ENCODE results near the gene ANGPT4.

Gene ANGPT4

DNA sequence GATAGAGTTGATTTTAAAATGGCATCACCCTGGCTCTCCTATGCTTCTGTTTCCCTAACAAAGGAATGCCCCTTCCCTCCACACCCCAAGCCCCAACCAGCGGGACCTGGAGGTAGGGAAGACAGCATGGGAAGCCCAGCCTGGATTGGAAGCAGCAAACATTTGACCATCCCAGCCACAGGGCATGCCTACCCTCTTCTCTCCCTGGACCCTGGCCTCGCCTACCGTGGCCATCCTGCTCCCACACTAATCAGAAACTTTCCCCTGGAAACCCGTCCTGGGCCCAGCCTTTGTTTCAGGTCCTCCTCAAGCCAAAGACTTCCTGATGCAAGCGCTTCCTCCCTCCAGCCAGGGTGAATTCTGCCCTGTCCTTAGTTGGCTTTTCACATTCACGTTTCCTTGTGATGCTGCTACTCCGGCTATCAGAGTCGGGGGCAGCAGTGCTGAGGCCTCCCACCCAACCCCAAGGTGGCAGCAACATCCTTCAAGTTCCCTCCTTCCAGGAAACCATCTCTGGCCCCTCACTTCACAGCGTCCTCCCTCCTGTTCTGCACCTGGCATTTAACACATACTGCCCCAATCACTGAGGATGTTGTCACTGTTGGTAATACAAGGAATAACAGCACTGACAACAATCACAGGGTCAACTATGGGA is 18.2 kb upstream of the ANGPT4 start:
- no peak for FAIRE-seq

DNA sequence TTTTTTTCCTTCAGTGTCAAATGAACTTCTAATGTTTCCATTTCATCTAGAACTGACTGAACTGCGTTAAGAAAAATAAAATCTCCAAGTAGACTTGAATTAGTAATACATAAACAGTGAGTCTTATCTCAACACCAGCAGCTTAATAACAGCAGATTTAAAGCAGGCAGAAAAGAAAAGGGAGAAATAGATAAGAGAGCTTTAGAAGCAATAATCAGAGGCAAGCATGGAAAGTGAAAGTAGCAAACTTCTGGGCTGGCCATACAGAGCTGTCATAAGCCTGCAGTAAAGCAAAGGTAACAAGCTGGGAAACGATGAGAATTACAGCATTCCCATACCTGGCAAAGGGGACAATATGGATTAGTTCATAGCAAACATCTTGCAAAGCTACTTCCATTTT is 16.9 kb upstream of the ANGPT4 start:
- FAIRE-seq, result no peak

- FAIRE-seq, result no peak
Observed at GRCh38 chr20:931401-931800, 15.3 kb upstream of the ANGPT4 start.

DNA sequence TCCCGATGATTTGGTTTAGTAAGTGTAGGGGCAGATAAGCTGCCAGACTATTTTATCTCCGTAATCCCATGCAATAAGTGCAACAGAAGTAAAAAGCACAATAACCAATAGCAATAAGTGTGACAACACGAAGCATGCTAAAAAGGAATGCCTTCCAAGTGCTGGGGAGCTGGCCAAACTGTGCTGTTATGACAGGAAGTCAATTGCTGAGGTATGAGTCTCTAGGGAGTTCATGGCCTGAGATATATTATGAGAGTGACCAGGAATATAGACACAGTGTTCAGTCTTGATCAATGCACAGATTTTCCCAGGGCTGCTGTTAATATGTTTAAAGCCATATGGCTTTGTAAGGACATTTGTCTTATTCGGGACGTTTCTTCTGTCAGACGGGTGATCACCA is 10.5 kb upstream of the ANGPT4 start:
- no peak for FAIRE-seq

GRCh38 chr20:925516-925915 is 9.4 kb upstream of the ANGPT4 start:
- FAIRE-seq, result no peak

- FAIRE-seq, result no peak
Observed at GRCh38 chr20:924639-925038, 8.5 kb upstream of the ANGPT4 start.

DNA sequence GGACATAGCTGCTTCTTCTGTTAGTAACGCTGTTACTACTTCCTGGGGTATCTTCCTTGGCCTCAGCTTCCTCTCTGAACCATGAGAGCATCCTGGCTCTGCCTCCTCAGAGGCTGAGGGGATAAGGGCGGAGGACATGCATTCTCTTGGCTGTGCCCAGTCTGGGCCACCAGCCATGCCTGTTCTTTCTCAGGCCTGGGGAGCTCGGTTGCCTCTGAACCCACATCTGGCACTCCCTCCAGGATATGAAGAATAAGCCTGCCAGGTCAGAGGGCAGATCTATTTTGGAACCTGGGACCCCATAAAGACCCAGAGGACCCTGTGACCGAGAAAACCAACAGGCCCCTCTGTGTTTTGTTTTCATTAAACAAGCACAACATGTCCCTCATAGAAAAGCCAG is 6.6 kb upstream of the ANGPT4 start:
- no peak for FAIRE-seq

DNA sequence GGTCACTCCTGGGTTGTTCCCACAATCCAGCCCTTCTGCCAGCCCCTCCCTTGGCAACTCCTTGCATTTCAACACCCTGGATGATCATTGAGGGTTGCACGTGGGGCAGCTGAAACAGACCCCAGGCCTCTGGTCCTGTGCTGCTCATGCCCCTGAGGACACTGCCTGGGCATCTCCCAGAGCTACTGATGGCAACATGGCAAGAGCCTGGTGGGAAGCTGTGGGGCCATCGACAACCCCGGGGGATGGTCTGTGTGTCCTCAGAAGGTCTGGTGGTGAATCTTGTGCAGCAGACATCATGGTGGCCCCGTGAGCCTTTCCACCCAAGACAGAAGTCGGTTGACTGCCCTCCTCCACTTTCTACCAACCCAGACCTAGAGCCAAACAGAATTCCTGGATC is 4.9 kb upstream of the ANGPT4 start:
- no peak for FAIRE-seq

- no peak for FAIRE-seq
Observed at GRCh38 chr20:920311-920710, 4.2 kb upstream of the ANGPT4 start.

- no peak for FAIRE-seq
Observed at GRCh38 chr20:919491-919916, 3.4 kb upstream of the ANGPT4 start.

GRCh38 chr20:917416-917815 is 1.3 kb upstream of the ANGPT4 start:
- FAIRE-seq, result no peak

DNA sequence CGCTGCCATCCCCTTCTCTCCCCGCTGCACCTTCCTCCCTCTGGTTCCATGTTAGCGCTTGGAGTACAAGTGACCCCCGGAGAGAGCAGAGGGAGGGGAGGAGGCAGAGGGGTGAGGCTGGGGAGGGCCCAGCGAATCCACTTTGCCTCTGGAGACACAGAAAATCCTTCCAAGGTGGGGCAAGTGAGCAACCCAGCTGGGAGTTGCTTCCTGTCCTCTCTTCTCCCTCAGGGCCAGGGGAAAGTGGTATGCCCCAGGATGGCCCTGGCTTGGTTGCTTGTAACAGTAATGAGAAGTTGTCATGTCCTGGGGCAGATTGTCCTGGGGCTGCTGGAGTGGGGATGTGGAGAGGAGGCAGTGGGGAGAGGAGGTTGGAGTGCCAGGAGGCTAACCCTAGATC is 691 bp upstream of the ANGPT4 start:
- no peak for FAIRE-seq

- no peak for FAIRE-seq
Observed at GRCh38 chr20:914727-915498, 1.2 kb downstream of the ANGPT4 start.

DNA sequence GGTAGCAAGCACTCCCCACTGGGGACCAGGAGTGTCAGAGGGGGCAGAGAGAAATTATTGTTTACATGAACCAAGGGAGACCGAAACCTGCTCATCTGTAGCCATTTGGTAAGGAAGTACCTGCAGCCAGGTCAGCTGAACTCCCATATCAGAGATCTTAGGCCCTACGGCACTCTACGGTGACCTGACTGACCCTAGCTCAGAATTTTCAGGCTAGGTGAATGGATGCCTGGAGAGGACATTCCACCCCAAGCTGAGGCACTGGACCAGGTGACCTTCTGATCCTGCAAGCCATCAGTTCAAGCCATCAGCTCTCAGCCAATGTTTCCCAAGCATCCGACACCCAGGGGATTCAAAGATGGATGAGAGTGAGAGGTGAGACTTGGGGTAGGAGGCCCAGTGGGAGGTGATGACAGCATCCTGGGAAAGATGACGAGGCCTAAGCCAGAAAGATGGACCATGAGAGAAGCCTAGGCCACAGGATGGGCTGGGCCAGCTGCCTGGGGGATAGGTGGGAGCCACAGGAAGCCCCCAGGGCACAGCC is 2.8 kb downstream of the ANGPT4 start:
- FAIRE-seq, result no peak

DNA sequence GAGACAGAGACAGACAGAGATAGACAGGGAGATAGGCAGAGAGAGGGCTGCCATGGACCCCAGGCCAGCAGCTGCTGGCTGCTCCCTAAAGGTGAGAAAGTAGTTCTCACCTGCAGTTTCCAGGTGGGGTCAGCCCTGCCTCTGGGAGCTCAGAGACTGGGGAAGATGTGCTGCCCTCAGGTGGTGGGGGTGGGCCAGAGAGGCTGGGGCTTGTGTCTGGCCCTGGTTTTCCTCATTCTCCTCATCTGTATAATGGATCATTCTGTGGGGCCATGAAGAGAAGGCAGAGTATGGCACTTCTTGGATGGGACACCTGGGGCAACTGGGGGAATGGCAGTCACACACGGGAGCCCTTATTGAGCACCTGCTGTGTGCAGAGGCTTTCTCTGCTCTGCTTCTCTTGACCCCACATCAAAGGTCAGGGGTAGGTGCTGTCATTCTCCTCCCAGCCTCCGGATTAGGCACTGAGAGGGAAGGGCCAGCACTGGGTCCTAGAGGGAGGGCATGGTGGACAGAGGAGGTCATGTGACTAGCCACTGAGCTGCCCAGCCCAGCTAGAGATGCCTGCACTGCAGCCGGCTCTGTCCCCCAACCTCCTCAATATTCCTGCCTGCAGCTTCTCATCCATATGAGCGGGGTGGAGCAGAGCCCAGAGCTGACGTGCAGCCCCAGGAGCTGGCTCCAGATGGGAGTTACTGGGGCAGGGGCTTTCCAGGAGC is 4.1 kb downstream of the ANGPT4 start:
- FAIRE-seq, result no peak

GRCh38 chr20:910870-911770 is 5.0 kb downstream of the ANGPT4 start:
- no peak for FAIRE-seq

DNA sequence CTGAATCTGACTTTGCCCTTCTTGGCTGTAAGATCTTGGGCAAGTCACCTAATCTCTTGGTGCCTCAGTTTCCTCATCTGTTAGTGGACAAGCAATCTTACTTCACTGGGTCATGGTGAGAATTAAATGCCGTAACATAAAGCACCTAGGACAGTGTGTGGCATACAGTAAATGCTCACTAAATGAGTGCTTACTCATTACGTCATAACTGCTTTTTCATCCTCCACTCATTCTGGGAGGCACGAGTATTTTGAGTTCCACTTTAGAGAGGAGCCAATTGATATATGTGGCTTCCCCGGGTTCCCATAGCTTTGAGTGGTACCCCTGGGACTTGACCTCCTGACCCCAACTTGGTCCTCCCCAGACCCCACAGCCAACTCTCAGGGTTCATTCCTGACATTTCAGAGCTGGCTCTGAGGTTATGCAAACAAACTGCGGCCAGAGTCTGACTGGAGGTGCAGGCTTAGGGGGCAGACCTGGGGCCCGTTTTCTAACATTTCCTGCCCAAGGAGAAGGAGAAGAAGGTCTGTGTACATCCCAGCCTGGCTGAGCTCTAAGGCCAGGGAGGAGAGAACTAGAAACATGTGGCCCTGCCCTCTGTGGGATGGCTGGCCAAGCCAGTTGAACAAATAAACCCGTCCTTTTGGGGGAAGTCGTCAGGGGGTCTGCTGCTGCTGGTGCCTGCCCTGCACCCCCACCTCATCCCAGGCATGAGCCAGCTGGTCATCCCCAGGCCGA is 5.8 kb downstream of the ANGPT4 start:
- no peak for FAIRE-seq

- FAIRE-seq, result no peak
Observed at GRCh38 chr20:909641-910040, 6.5 kb downstream of the ANGPT4 start.

GRCh38 chr20:906703-907270 is 9.3 kb downstream of the ANGPT4 start:
- FAIRE-seq, result no peak

DNA sequence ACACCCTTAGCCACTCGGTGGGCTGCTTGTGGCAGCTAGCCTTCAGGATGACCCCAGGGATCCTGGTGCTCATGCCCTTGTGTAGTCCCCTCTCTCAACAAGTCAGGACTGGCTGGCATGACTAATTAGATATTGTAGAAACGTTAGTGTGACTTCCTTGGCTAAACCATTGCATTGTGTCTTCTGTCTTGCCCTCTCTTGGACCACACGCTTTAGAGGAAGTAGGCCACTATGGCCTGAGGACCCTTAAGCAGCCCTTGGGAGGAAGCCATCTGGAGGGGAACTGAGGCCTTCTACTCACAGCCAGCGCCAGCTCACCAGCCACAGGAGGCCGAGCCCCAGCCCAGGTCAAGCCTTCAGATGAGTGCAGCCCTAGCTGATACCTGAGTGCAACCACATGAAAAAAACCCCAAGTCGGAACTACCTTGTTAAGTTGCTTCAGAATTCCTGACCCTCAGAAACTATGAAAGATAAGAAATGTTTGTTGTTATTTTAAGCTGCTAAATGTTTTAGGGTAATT is 10.1 kb downstream of the ANGPT4 start:
- no peak for FAIRE-seq

DNA sequence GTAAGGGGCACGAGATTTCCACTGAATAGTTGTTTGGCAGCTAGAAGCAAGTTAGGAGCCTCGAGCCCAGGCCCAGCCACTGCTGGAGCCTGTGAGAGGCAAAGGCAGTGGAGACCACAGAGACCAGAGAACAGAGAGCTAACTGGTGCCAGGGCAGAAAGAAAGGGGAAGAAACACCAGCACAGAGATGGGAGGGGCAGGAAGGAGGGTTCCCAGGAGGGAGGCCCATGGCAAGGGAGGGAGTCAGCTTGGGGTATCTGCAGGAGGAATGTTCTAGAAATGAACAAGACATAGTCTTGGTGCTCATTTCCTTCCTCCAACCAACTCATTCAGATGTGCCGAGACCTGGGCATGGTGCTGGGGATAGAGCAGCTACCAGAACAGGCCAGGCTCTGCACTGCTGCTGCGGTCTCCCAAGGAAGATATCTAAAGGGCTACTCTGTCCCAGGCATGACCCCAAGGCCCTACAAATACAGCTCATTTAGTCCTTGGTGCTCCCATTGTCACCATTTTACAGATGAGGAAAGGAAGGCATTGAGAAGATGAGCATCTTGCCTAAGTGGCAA is 10.7 kb downstream of the ANGPT4 start:
- FAIRE-seq, result no peak
